Osteoblast (primary cell): Measurements from ENCODE around the gene CDK5RAP2. TPM values are rescaled to one million over a fixed set of nuclear protein-coding genes. Genes with fewer than 3 reads are reported as not detected.

ENCODE experiments used
- DNase-seq: peaks from one replicate; pipeline ENCODE4 v3.0.0; 2011; ENCODE audit warnings: low spot score, mixed read lengths; ENCODE audit not compliant: insufficient read length; ENCODE audit errors: missing footprints
- H2AFZ ChIP-seq: 2 replicates; pipeline ENCODE4 v1.6.0; 2011; ENCODE audit warnings: mild to moderate bottlenecking, low read length
- H3K27ac ChIP-seq: 2 replicates; pipeline ENCODE4 v1.5.1; 2011; ENCODE audit warnings: mild to moderate bottlenecking, low read depth, low read length, moderate library complexity
- H3K27me3 ChIP-seq: 2 replicates; pipeline ENCODE4 v1.6.0; 2012; ENCODE audit warnings: mild to moderate bottlenecking, control low read depth, inconsistent platforms, low read length, moderate library complexity; ENCODE audit not compliant: insufficient read depth
- H3K36me3 ChIP-seq: 2 replicates; pipeline ENCODE4 v1.5.1; 2011; ENCODE audit warnings: mild to moderate bottlenecking, low read length, control low read depth, moderate library complexity; ENCODE audit not compliant: insufficient read depth
- H3K4me1 ChIP-seq: 2 replicates; pipeline ENCODE4 v1.5.1; 2011; ENCODE audit warnings: mild to moderate bottlenecking, low read length, control low read depth, moderate library complexity; ENCODE audit not compliant: insufficient read depth
- H3K4me2 ChIP-seq: 2 replicates; pipeline ENCODE4 v1.6.0; 2011; ENCODE audit warnings: mild to moderate bottlenecking, low read length; ENCODE audit not compliant: insufficient read depth
- H3K4me3 ChIP-seq: fragments of 200-600 bp; sonication (generic); 3 replicates; pipeline ENCODE4 v1.5.1; 2012; ENCODE audit warnings: mild to moderate bottlenecking, low read length, inconsistent platforms; ENCODE audit not compliant: insufficient read depth
- H3K79me2 ChIP-seq: 2 replicates; pipeline ENCODE4 v1.6.0; 2012; ENCODE audit warnings: mild to moderate bottlenecking, low read length, control low read depth, inconsistent platforms; ENCODE audit not compliant: insufficient read depth
- H3K9me3 ChIP-seq: 2 replicates; pipeline ENCODE4 v1.5.1; 2011; ENCODE audit warnings: low read depth, low read length, control low read depth
- H4K20me1 ChIP-seq: 2 replicates; pipeline ENCODE4 v1.6.0; 2012; ENCODE audit warnings: mild to moderate bottlenecking, low read length, control low read depth; ENCODE audit not compliant: insufficient read depth
- total RNA-seq: library from RNA; depleted of rRNA; stranded (reverse); fragments of >200 nt; gene quantifications from 2 replicates; pipeline ENCODE4 v1.2.3, GENCODE V29; 2012
- TF ChIP-seq, protein P1 (sequence below): IDR thresholded peaks from 2 replicates; pipeline ENCODE4 v1.5.1; 2011; ENCODE audit warnings: mild to moderate bottlenecking, low read depth, low read length, moderate library complexity; ENCODE audit errors: extremely low read depth

CDK5RAP2 gene
- total RNA-seq, 1 donor: 59.7 TPM

DNA sequence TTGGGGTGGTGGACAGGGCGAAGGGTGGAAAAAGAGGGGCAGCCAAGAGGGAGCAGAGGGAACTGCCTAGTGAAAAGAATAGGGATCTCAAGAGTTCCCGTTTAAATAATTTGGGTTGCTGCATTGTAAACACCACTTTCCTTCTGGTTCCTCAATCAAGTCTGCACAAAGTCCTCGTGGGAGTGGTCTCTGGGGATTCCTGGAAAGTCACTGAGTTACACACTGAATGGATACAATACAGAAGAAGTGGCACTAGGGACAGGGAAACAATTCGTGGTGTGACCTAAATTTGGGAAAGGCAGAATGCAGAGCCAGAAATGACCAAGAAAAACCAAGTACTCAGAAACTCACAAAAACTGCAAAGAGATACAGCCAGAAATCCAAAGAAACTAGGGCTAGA is 161.7 kb downstream of the CDK5RAP2 start:
- Histone ChIP-seq H3K4me3 (no peak overlapping the region), H4K20me1 (no peaks in the 10 kb centered on the region), H3K9me3 (no peaks in the 10 kb centered on the region), H3K36me3 (peaks cover 31% of the 10 kb centered on the region), H3K79me2 (no peaks in the 10 kb centered on the region), H3K27me3 (no peaks in the 10 kb centered on the region), H3K4me2 (no peak overlapping the region), H3K4me1 (no peaks in the 10 kb centered on the region), H3K27ac (no peak overlapping the region), H2AFZ (no peak overlapping the region)
- no peak for DNase-seq
- TF ChIP-seq, protein P1, sequence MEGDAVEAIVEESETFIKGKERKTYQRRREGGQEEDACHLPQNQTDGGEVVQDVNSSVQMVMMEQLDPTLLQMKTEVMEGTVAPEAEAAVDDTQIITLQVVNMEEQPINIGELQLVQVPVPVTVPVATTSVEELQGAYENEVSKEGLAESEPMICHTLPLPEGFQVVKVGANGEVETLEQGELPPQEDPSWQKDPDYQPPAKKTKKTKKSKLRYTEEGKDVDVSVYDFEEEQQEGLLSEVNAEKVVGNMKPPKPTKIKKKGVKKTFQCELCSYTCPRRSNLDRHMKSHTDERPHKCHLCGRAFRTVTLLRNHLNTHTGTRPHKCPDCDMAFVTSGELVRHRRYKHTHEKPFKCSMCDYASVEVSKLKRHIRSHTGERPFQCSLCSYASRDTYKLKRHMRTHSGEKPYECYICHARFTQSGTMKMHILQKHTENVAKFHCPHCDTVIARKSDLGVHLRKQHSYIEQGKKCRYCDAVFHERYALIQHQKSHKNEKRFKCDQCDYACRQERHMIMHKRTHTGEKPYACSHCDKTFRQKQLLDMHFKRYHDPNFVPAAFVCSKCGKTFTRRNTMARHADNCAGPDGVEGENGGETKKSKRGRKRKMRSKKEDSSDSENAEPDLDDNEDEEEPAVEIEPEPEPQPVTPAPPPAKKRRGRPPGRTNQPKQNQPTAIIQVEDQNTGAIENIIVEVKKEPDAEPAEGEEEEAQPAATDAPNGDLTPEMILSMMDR: no peak

GRCh38 chr9:120416781-120417427 is 163.1 kb downstream of the CDK5RAP2 start:
- TF ChIP-seq, protein P1: no peak
- H3K4me1 ChIP-seq: peaks cover 11% of the 10 kb centered on the region
- no peak overlapping the region for H3K27ac ChIP-seq
- no peak overlapping the region for H3K4me2 ChIP-seq
- no peak overlapping the region for H3K4me3 ChIP-seq
- H3K36me3 ChIP-seq: peaks cover 29% of the 10 kb centered on the region
- no peak overlapping the region for H2AFZ ChIP-seq
- no peaks in the 10 kb centered on the region for H3K79me2 ChIP-seq
- no peaks in the 10 kb centered on the region for H3K9me3 ChIP-seq
- H3K27me3 ChIP-seq: no peaks in the 10 kb centered on the region
- no peaks in the 10 kb centered on the region for H4K20me1 ChIP-seq
- DNase-seq: no peak

DNA sequence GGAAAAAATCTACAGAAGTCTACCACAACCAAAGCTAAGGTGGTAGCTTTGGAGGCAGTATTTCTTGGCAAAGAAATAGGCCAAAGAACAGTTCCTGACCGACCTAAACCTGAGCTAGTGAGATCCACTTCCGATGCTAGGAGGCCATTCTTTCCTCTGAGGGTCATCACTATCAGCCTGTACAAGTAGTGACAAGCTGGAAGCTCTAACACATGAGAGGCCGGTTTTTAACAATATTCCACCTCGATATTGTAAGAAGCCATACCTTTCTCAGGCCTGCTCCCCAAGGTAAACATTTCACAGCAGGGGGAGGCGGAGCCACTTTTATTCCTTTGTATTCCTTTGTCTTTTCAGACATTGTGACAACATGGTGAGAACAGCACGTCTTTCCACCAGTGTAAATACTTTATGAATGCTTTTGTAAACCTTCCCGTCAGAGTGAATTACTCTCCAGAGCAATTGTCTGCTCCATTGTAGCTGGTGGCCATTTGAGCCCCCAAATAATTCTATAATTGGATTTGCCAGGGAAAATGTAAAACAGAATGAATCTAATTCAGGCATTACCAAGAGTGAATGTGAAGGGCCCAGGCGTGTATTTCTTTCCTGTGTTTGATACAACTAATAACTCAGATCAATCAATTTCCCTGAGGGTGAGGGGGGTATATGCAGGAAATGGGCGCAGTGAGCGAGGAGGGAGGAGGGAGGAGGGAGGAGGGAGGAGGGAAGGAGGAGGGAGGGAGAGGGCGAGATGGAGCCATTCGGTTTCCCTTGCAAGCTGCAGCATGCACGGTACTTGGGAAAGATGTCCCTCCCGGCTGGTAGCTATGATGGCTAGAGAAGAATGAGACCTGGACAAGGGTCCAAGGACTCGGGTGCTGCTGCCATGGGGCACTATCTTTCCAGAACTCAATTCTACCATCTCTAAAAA is 166.6 kb downstream of the CDK5RAP2 start:
- H4K20me1 ChIP-seq: no peaks in the 10 kb centered on the region
- TF ChIP-seq, protein P1: no peak
- H2AFZ ChIP-seq: no peak overlapping the region
- no peak overlapping the region for H3K4me3 ChIP-seq
- H3K27ac ChIP-seq: peak overlapping the region; percentile 82
- no peaks in the 10 kb centered on the region for H3K27me3 ChIP-seq
- peaks cover 44% of the 10 kb centered on the region for H3K36me3 ChIP-seq
- DNase-seq: no peak
- H3K4me2 ChIP-seq: no peak overlapping the region
- peaks cover 24% of the 10 kb centered on the region for H3K4me1 ChIP-seq
- no peaks in the 10 kb centered on the region for H3K9me3 ChIP-seq
- no peaks in the 10 kb centered on the region for H3K79me2 ChIP-seq

DNA sequence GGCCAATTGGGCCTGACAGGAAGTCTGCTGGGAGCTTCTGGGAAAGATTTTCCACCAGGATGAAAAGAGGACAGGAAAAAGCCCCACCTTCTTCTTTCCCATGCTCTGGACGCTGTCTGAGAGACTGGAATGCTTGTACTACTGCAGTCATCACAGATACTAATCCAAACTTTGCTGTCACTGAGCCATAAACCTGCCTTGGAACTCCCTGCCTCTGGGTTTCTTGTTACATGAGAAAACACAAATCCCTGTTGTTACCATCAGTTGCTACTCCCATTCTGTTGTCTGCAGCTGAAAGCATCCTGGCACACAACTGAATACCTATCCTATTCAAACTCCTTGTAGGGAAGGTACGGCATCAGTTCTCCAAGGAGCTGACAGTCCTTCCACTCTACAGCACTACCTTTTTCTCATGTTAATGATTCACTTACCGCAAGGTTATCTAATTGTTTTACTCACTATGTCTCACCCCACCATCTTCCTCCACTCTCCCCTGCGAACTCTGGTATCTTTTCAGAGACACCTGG is 167.5 kb downstream of the CDK5RAP2 start:
- no peak overlapping the region for H3K4me2 ChIP-seq

More for the DNA sequence above, 167.5 kb downstream of the CDK5RAP2 start:
- Histone ChIP-seq H3K36me3 (peaks cover 48% of the 10 kb centered on the region), H3K4me3 (no peak overlapping the region), H4K20me1 (no peaks in the 10 kb centered on the region), H3K9me3 (no peaks in the 10 kb centered on the region), H3K4me1 (peaks cover 24% of the 10 kb centered on the region), H3K79me2 (no peaks in the 10 kb centered on the region), H3K27ac (peak overlapping the region; percentile 82), H3K27me3 (no peaks in the 10 kb centered on the region), H2AFZ (no peak overlapping the region)
- TF ChIP-seq, protein P1: no peak
- DNase-seq: peak; percentile 92
